Esophagus squamous epithelium (tissue), 4 donors: ENCODE measurements around the gene LTBP1.

Experiments
- CTCF ChIP-seq, 6 experiments: fragments of 450-650 bp in 4 of 6; fragments of 200-600 bp in 2 of 6; sonication (generic) in 2 of 6; IDR thresholded peaks; one replicate each; pipeline ENCODE4 v1.5.1; 2016 to 2019; ENCODE audit warnings: antibody characterized with exemption in 6 of 6, mild to moderate bottlenecking in 4 of 6, moderate library complexity in 4 of 6
- POLR2A ChIP-seq, 4 donors: fragments of 450-650 bp; IDR thresholded peaks; one replicate each; pipeline ENCODE4 v1.6.1; 2017; ENCODE audit warnings: antibody characterized with exemption in 4 of 4, mild to moderate bottlenecking in 4 of 4, moderate library complexity in 3 of 4

- no peak for TF ChIP-seq CTCF (IDR thresholded peaks at IDR 0.05)
- TF ChIP-seq POLR2A (IDR thresholded peaks at IDR 0.05) = no peak
Measured at GRCh38 chr2:33130054-33130447, 183.3 kb downstream of the LTBP1 start.
